Measurements from ENCODE around the gene RALGAPA1.

The RALGAPA1 gene

GRCh38 chr14:35553808-35554207 is 255.3 kb downstream of the RALGAPA1 start:
- Mint-ChIP-seq H3K36me3 (ENCODE audit: low read depth) (no peaks in the 10 kb centered on the region), H3K4me3 (no peak overlapping the region), H3K4me1 (no peaks in the 10 kb centered on the region), H3K9me3 (no peaks in the 10 kb centered on the region), H3K27me3 (ENCODE audit: low read depth) (no peaks in the 10 kb centered on the region), H3K27ac (no peak overlapping the region)
- no peak for TF ChIP-seq CTCF (IDR thresholded peaks at IDR 0.05; ENCODE audit: unreplicated experiment in 3 of 3)

GRCh38 chr14:35551081-35551480 is 258.0 kb downstream of the RALGAPA1 start:
- Mint-ChIP-seq H3K4me1 (no peaks in the 10 kb centered on the region), H3K4me3 (no peak overlapping the region), H3K27me3 (ENCODE audit: low read depth) (no peaks in the 10 kb centered on the region), H3K27ac (no peak overlapping the region), H3K36me3 (ENCODE audit: low read depth) (no peaks in the 10 kb centered on the region), H3K9me3 (no peaks in the 10 kb centered on the region)
- no peak for TF ChIP-seq CTCF (IDR thresholded peaks at IDR 0.05; ENCODE audit: unreplicated experiment in 3 of 3)

GRCh38 chr14:35549551-35549950 is 259.5 kb downstream of the RALGAPA1 start:
- Mint-ChIP-seq H3K36me3 (ENCODE audit: low read depth) (no peaks in the 10 kb centered on the region), H3K27ac (no peak overlapping the region), H3K4me1 (no peaks in the 10 kb centered on the region), H3K4me3 (no peak overlapping the region), H3K9me3 (no peaks in the 10 kb centered on the region), H3K27me3 (ENCODE audit: low read depth) (no peaks in the 10 kb centered on the region)
- no peak for TF ChIP-seq CTCF (IDR thresholded peaks at IDR 0.05; ENCODE audit: unreplicated experiment in 3 of 3)

GRCh38 chr14:35543006-35543405 is 266.1 kb downstream of the RALGAPA1 start:
- peaks cover 3% of the 10 kb centered on the region for H3K27me3 Mint-ChIP-seq (ENCODE audit: low read depth)
- no peaks in the 10 kb centered on the region for H3K4me1 Mint-ChIP-seq
- no peak overlapping the region for H3K27ac Mint-ChIP-seq
- no peaks in the 10 kb centered on the region for H3K9me3 Mint-ChIP-seq
- TF ChIP-seq CTCF (IDR thresholded peaks at IDR 0.05; ENCODE audit: unreplicated experiment in 3 of 3) = no peak
- peaks cover 11% of the 10 kb centered on the region for H3K36me3 Mint-ChIP-seq (ENCODE audit: low read depth)
- no peak overlapping the region for H3K4me3 Mint-ChIP-seq

GRCh38 chr14:35539969-35540368 is 269.1 kb downstream of the RALGAPA1 start:
- Mint-ChIP-seq H3K4me1 (peaks cover 4% of the 10 kb centered on the region), H3K9me3 (no peaks in the 10 kb centered on the region), H3K36me3 (ENCODE audit: low read depth) (peaks cover 18% of the 10 kb centered on the region), H3K4me3 (no peak overlapping the region), H3K27me3 (ENCODE audit: low read depth) (peaks cover 31% of the 10 kb centered on the region), H3K27ac (no peak overlapping the region)
- TF ChIP-seq CTCF (IDR thresholded peaks at IDR 0.05; ENCODE audit: unreplicated experiment in 3 of 3) = no peak

GRCh38 chr14:35535483-35536112 is 273.5 kb downstream of the RALGAPA1 start:
- no peak for TF ChIP-seq CTCF (IDR thresholded peaks at IDR 0.05; ENCODE audit: unreplicated experiment in 3 of 3)
- Mint-ChIP-seq H3K9me3 (no peaks in the 10 kb centered on the region), H3K4me1 (peaks cover 9% of the 10 kb centered on the region), H3K4me3 (peak overlapping the region; percentile 41 to 86 (median 78)), H3K27me3 (ENCODE audit: low read depth) (peaks cover 70% of the 10 kb centered on the region), H3K36me3 (ENCODE audit: low read depth) (peaks cover 13% of the 10 kb centered on the region), H3K27ac (no peak overlapping the region)

Data from nephron (organoid).